GM19467 (cell line): Measurements from ENCODE around the gene C17orf107.
"Not testable (repeated sequence)": the region's sequence is repeated elsewhere in the genome, so short reads cannot be mapped to it uniquely, and the experiment has no call there.

Experiments used
- ATAC-seq: cut with Tn5 transposase; IDR thresholded peaks from one replicate; pipeline ENCODE4 v1.9.1; 2021; ENCODE audit warnings: mild to moderate bottlenecking, moderate library complexity; ENCODE audit not compliant: unreplicated experiment

C17orf107 gene

DNA sequence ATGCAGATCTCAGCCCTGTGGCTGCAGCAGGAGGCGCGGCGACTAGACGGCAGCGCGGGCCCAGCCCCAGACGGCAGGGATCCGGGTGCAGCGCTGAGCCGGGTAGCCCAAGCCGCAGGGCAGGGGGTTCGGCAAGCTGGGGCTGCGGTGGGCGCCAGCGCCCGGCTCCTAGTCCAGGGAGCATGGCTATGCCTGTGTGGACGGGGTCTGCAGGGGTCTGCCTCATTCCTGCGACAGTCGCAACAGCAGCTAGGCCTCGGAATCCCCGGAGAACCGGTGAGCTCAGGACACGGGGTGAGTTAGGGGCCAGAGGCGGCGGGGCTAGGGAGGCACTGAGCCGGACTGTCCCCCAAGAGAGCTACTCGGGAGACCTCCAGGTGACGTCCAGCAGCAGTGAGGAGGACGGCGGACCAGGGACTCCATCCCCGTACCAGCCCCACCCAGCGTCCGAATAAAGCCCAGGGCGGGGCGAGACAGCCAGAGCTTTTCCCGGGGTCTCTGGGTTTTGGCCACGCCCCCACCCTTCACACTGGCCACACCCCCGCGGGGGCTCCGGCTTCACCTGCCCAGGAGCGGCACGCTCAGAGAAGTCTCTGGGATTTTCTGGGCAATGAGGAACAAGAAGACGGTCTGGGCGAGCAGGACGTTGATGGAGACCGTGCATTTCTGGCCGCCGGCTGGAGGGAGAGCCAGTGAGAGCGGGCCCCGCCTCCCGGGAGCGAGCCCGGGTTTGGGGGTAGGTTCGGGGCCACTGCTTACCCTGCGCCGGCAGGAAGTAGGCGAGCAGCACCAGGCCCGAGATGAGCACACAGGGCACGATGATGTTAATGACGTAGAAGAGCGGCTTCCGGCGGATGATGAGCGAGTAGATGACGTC, 1.1 kb downstream of the C17orf107 start:
- ATAC-seq, result no peak

DNA sequence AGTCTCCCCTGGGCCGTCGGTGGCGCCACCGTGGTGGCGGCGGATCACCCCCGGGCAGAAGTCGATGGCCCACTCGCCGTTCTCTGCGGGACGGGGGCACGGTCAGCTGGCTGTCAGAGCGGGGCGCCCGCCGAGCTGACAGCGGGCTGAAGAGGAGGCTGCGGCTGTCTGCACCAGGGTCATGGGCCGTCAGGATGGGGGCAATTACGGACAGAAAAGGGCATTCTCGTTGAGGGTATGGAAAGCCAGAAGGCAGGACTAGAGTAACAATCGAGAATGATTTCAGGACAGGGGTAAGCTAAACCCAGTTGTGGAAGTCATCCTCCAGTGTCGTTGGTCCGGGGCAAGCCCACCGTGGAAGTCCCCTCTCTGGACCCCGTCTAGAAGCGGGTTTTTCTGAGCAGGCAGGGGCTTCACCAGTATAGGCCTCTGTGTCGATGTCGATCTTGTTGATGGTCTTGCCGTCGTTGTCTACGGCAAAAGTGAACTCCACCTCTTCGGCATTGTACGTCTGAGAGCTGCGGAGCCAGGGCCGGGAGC, 1.8 kb downstream of the C17orf107 start:
- no peak for ATAC-seq

GRCh38 chr17:4901648-4902344, 2.5 kb downstream of the C17orf107 start:
- ATAC-seq, result no peak

- no peak for ATAC-seq
Measured at GRCh38 chr17:4902540-4902939, 3.2 kb downstream of the C17orf107 start.

DNA sequence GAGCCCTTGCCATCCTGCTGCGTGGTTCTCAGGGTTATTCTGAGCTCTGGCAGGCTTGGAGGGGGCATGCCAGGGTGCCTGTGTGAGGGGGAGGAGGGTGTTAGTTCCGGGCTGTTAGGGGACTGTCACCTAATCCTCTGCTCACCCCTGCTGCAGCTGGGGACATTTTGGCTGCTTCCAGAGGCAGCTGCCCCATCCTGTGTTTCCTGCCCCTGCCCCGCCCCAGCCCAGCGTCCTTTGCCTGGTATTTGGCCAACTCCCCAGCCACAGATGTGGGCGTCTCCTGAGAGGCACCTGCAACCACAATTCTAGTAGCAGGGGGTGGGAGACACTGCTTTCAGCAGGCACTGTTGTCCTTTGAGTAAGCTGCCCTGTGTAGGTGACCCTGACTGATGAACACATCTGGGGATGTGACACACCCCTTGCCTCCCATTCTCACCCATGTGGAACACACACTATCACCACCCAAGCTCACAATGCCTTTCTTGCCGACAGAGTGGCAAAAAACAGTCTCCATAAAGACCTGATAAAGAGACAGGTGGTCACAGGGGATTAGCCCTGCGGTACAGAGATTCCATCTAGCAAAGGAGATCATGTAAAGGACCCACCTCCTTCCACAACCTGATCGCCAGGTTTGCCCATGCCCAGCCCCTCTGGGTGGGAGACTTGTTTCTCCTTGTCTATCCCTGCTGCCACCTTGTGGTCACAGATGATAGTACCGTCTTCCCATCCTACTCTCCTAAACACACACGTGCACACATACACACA, 3.9 kb downstream of the C17orf107 start, which contains the start of gene CHRNE:
Gene CHRNE (minus strand): TSS at position 48 of the 768 bp plus-strand sequence. CDS start 35 bp downstream, at position 13.
- ATAC-seq, result no peak

- ATAC-seq, result not testable (repeated sequence)
Measured at GRCh38 chr17:4906642-4907041, 7.3 kb downstream of the C17orf107 start.

DNA sequence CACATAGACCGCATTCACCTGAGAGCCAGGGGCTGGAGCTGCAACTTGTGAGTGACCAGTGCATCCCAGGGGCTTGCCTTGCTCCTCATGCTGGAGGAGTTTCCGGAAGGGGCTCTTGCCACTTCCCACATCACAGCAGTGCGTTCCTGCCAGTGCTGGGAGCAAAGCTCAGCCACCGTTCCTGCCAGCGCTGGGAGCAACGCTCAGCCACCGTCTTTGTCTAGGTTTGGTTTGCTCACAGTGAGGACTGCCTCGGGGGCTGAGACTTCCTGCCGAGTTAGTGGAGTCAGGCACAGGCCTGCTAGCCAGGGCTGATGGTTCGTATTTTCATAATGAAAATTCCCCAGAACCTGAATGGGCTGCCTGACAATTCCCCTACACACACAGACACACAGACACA, 9.0 kb downstream of the C17orf107 start:
- no peak for ATAC-seq

DNA sequence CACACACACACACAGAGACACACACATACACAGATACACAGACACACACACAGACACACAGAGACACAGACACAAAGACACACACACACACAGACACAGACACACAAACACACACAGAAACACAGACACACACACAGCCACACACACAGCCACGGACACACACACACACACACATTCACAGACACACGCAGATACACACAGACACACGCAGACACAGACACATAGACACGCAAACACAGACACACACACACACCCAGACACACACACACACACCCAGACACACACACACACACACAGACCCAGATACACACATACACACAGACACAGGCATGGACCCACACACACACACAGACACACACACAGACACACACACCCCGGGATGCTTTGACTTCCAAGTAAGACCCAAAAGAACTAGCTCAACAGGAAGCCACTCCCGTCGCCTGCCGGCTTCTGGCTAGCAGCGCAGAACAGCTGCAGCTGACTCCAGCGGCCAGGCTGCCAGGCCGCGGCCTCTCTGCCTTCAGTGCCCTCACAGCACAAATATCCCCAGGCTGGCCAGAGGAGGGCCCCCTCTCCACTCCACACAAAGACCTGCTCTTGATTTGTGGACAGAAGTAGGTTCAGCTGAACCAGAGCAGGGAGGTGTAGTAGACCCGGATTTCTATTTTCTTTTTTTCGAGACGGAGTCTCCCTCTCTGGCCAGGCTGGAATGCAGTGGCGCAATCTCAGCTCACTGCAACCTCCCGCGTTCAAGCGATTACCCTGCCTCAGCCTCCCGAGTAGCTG, 9.6 kb downstream of the C17orf107 start:
- ATAC-seq, result no peak

DNA sequence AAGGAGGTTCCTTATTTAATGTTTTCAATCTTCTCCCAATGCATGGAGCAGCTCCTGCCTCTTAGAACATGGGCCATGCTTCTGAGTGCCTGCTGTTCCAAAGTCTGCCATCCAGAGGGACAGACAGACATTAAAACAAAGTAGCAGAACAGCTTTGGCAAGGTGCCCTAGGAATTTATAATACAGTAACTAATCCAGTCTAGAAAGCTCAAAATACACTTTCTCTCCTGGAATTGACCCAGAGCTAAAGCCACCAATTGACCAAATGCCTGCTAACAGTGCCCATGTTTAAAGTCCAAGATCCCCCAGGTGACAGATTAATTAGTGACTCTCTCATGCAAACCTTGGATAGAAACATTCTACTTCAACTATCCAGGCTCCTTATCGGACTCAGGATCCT, 14.7 kb downstream of the C17orf107 start:
- ATAC-seq, result no peak

DNA sequence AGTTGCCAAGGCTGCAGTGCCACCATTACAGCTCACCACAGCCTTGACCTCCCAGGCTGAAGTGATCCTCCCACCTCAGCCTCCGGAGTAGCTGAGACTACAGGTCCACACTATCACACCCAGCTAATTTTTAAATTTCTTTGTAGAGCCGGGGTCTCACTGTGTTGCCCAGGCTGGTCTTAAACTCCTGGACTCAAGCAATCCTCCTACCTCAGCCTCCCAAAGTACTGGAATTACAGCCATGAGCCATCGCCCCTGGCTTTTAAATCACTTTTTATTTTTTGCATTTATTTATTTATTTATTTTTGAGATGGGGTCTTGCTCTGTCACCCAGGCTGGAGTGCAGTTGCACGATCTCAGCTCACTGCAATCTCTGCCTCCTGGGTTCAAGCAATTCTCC, 15.2 kb downstream of the C17orf107 start:
- ATAC-seq, result not testable (repeated sequence)

DNA sequence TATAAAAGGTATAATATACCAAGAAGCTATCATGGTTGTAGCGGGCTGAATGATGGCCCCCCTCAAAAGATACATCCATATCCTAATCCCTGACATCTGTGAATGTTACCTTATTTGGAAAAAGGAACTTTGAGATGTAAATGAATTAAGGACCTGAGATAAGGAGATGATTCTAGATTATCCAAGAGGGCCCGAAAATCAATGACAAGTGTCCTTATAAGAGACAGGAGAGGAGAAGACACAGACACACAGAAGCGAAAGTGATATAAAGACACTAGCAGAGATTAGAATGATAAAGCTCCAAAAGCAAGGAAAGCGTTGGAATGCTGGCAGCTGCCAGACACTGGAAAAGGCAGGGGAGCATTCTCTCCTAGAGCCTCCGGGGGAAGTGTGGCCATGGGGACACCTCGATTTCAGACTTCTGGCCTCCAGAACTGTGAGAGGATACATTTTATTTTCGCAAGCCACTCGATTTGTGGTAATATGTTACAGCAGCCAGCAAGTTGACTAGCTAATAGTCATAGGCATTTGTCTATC, 20.2 kb downstream of the C17orf107 start:
- ATAC-seq, result no peak

- no peak for ATAC-seq
Measured at GRCh38 chr17:4920351-4921048, 21.2 kb downstream of the C17orf107 start.

- ATAC-seq, result no peak
Measured at GRCh38 chr17:4921320-4921719, 22.0 kb downstream of the C17orf107 start.

DNA sequence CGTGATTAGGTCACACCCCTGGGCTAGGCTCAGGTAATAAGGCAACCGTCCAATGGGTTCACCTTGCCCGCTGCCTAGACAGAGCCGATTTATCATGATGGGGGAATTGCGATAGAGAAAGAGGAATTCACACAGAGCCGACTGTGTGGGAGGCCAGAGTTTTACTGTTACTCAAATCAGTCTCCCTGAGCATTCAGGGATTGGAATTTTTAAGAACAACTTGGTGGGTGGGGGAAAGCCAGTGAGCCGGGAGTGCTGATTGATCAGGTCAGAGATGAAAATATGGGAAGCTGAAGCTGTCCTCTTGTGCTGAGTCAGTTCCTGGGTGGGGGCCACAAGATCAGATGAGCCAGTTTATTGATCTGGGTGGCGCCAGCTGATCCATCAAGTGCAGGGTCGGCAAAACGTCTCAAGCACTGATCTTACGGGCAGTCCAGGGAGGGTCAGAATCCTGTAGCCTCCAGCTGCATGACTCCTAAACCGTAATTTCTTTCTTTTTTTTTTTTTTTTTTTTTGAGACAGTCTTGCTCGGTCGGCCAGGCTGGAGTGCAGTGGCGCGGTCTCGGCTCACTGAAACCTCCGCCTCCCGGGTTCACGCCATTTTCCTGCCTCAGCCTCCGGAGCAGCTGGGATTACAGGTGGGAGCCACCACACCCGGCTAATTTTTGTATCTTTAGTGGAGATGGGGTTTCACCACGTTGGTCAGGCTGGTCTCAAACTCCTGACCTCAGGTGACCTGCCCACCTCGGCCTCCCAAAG, 27.4 kb downstream of the C17orf107 start:
- ATAC-seq, result not testable (repeated sequence)

- no peak for ATAC-seq
Measured at GRCh38 chr17:4928881-4929280, 29.5 kb downstream of the C17orf107 start.

- ATAC-seq, result no peak
Measured at GRCh38 chr17:4931963-4932362, 32.6 kb downstream of the C17orf107 start, which contains the start of gene GP1BA. Gene GP1BA, plus strand, starts transcription at chr17:4932277. Its CDS starts 328 bp downstream, at chr17:4932605.

DNA sequence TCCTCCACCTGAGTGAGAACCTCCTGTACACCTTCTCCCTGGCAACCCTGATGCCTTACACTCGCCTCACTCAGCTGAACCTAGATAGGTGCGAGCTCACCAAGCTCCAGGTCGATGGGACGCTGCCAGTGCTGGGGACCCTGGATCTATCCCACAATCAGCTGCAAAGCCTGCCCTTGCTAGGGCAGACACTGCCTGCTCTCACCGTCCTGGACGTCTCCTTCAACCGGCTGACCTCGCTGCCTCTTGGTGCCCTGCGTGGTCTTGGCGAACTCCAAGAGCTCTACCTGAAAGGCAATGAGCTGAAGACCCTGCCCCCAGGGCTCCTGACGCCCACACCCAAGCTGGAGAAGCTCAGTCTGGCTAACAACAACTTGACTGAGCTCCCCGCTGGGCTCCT, 33.4 kb downstream of the C17orf107 start:
- ATAC-seq, result no peak

GRCh38 chr17:4933646-4934045, 34.3 kb downstream of the C17orf107 start:
- ATAC-seq, result no peak
